ENCODE data around the gene SHMT2.

The SHMT2 gene

GRCh38 chr12:57198329-57198728, 31.2 kb upstream of the SHMT2 start:
- no peak overlapping the region for H3K4me3 ChIP-seq (ENCODE audit: low read depth, low read length)
- H3K9ac ChIP-seq (ENCODE audit: low read depth, low read length): no peak overlapping the region
- H3K27ac ChIP-seq (ENCODE audit: low read depth, low read length): no peak overlapping the region
- no peaks in the 10 kb centered on the region for H3K4me1 ChIP-seq (ENCODE audit: control insufficient read depth, insufficient read depth, low read length)
- H3K27me3 ChIP-seq (ENCODE audit: control insufficient read depth, insufficient read depth, low read length): no peaks in the 10 kb centered on the region
- H3K9me3 ChIP-seq (ENCODE audit: control insufficient read depth, insufficient read depth, low read length): no peaks in the 10 kb centered on the region
- H3K36me3 ChIP-seq (ENCODE audit: control insufficient read depth, insufficient read depth, low read length): peaks cover 99% of the 10 kb centered on the region

- H3K27ac ChIP-seq (ENCODE audit: low read depth, low read length): no peak overlapping the region
- H3K4me1 ChIP-seq (ENCODE audit: control insufficient read depth, insufficient read depth, low read length): no peaks in the 10 kb centered on the region
- H3K9ac ChIP-seq (ENCODE audit: low read depth, low read length): no peak overlapping the region
- H3K4me3 ChIP-seq (ENCODE audit: low read depth, low read length): no peak overlapping the region
- peaks cover 99% of the 10 kb centered on the region for H3K36me3 ChIP-seq (ENCODE audit: control insufficient read depth, insufficient read depth, low read length)
- no peaks in the 10 kb centered on the region for H3K27me3 ChIP-seq (ENCODE audit: control insufficient read depth, insufficient read depth, low read length)
- H3K9me3 ChIP-seq (ENCODE audit: control insufficient read depth, insufficient read depth, low read length): no peaks in the 10 kb centered on the region
Observed at GRCh38 chr12:57199191-57199590, 30.3 kb upstream of the SHMT2 start.

GRCh38 chr12:57200497-57200896, 29.0 kb upstream of the SHMT2 start:
- no peak overlapping the region for H3K27ac ChIP-seq (ENCODE audit: low read depth, low read length)
- H3K4me1 ChIP-seq (ENCODE audit: control insufficient read depth, insufficient read depth, low read length): no peaks in the 10 kb centered on the region
- H3K9ac ChIP-seq (ENCODE audit: low read depth, low read length): no peak overlapping the region
- H3K36me3 ChIP-seq (ENCODE audit: control insufficient read depth, insufficient read depth, low read length): peaks cover 99% of the 10 kb centered on the region
- no peak overlapping the region for H3K4me3 ChIP-seq (ENCODE audit: low read depth, low read length)
- H3K27me3 ChIP-seq (ENCODE audit: control insufficient read depth, insufficient read depth, low read length): no peaks in the 10 kb centered on the region
- H3K9me3 ChIP-seq (ENCODE audit: control insufficient read depth, insufficient read depth, low read length): no peaks in the 10 kb centered on the region

- Histone ChIP-seq H3K36me3 (ENCODE audit: control insufficient read depth, insufficient read depth, low read length) (peaks cover 99% of the 10 kb centered on the region), H3K9me3 (ENCODE audit: control insufficient read depth, insufficient read depth, low read length) (no peaks in the 10 kb centered on the region), H3K4me1 (ENCODE audit: control insufficient read depth, insufficient read depth, low read length) (no peaks in the 10 kb centered on the region), H3K4me3 (ENCODE audit: low read depth, low read length) (no peak overlapping the region), H3K27ac (ENCODE audit: low read depth, low read length) (no peak overlapping the region), H3K9ac (ENCODE audit: low read depth, low read length) (no peak overlapping the region), H3K27me3 (ENCODE audit: control insufficient read depth, insufficient read depth, low read length) (no peaks in the 10 kb centered on the region)
Observed at GRCh38 chr12:57201219-57201618, 28.3 kb upstream of the SHMT2 start.

- Histone ChIP-seq H3K9ac (ENCODE audit: low read depth, low read length) (no peak overlapping the region), H3K27me3 (ENCODE audit: control insufficient read depth, insufficient read depth, low read length) (no peaks in the 10 kb centered on the region), H3K27ac (ENCODE audit: low read depth, low read length) (no peak overlapping the region), H3K9me3 (ENCODE audit: control insufficient read depth, insufficient read depth, low read length) (no peaks in the 10 kb centered on the region), H3K4me1 (ENCODE audit: control insufficient read depth, insufficient read depth, low read length) (no peaks in the 10 kb centered on the region), H3K4me3 (ENCODE audit: low read depth, low read length) (no peak overlapping the region), H3K36me3 (ENCODE audit: control insufficient read depth, insufficient read depth, low read length) (peaks cover 99% of the 10 kb centered on the region)
Observed at GRCh38 chr12:57201631-57202030, 27.9 kb upstream of the SHMT2 start.

- H3K27me3 ChIP-seq (ENCODE audit: control insufficient read depth, insufficient read depth, low read length): no peaks in the 10 kb centered on the region
- H3K9ac ChIP-seq (ENCODE audit: low read depth, low read length): no peak overlapping the region
- peaks cover 94% of the 10 kb centered on the region for H3K36me3 ChIP-seq (ENCODE audit: control insufficient read depth, insufficient read depth, low read length)
- no peak overlapping the region for H3K27ac ChIP-seq (ENCODE audit: low read depth, low read length)
- H3K9me3 ChIP-seq (ENCODE audit: control insufficient read depth, insufficient read depth, low read length): no peaks in the 10 kb centered on the region
- H3K4me1 ChIP-seq (ENCODE audit: control insufficient read depth, insufficient read depth, low read length): no peaks in the 10 kb centered on the region
- no peak overlapping the region for H3K4me3 ChIP-seq (ENCODE audit: low read depth, low read length)
Observed at GRCh38 chr12:57202321-57202720, 27.2 kb upstream of the SHMT2 start.

GRCh38 chr12:57203201-57203600, 26.3 kb upstream of the SHMT2 start:
- Histone ChIP-seq H3K4me3 (ENCODE audit: low read depth, low read length) (no peak overlapping the region), H3K4me1 (ENCODE audit: control insufficient read depth, insufficient read depth, low read length) (no peaks in the 10 kb centered on the region), H3K27ac (ENCODE audit: low read depth, low read length) (no peak overlapping the region), H3K9me3 (ENCODE audit: control insufficient read depth, insufficient read depth, low read length) (no peaks in the 10 kb centered on the region), H3K36me3 (ENCODE audit: control insufficient read depth, insufficient read depth, low read length) (peaks cover 94% of the 10 kb centered on the region), H3K9ac (ENCODE audit: low read depth, low read length) (no peak overlapping the region), H3K27me3 (ENCODE audit: control insufficient read depth, insufficient read depth, low read length) (no peaks in the 10 kb centered on the region)

- Histone ChIP-seq H3K36me3 (ENCODE audit: control insufficient read depth, insufficient read depth, low read length) (peaks cover 94% of the 10 kb centered on the region), H3K27ac (ENCODE audit: low read depth, low read length) (no peak overlapping the region), H3K4me3 (ENCODE audit: low read depth, low read length) (no peak overlapping the region), H3K4me1 (ENCODE audit: control insufficient read depth, insufficient read depth, low read length) (no peaks in the 10 kb centered on the region), H3K9ac (ENCODE audit: low read depth, low read length) (no peak overlapping the region), H3K9me3 (ENCODE audit: control insufficient read depth, insufficient read depth, low read length) (no peaks in the 10 kb centered on the region), H3K27me3 (ENCODE audit: control insufficient read depth, insufficient read depth, low read length) (no peaks in the 10 kb centered on the region)
Observed at GRCh38 chr12:57203791-57204190, 25.7 kb upstream of the SHMT2 start.

- no peaks in the 10 kb centered on the region for H3K9me3 ChIP-seq (ENCODE audit: control insufficient read depth, insufficient read depth, low read length)
- H3K4me3 ChIP-seq (ENCODE audit: low read depth, low read length): no peak overlapping the region
- no peak overlapping the region for H3K27ac ChIP-seq (ENCODE audit: low read depth, low read length)
- H3K4me1 ChIP-seq (ENCODE audit: control insufficient read depth, insufficient read depth, low read length): no peaks in the 10 kb centered on the region
- H3K27me3 ChIP-seq (ENCODE audit: control insufficient read depth, insufficient read depth, low read length): no peaks in the 10 kb centered on the region
- no peak overlapping the region for H3K9ac ChIP-seq (ENCODE audit: low read depth, low read length)
- H3K36me3 ChIP-seq (ENCODE audit: control insufficient read depth, insufficient read depth, low read length): peaks cover 94% of the 10 kb centered on the region
Observed at GRCh38 chr12:57204454-57204853, 25.1 kb upstream of the SHMT2 start.

- Histone ChIP-seq H3K4me1 (ENCODE audit: control insufficient read depth, insufficient read depth, low read length) (no peaks in the 10 kb centered on the region), H3K27me3 (ENCODE audit: control insufficient read depth, insufficient read depth, low read length) (no peaks in the 10 kb centered on the region), H3K36me3 (ENCODE audit: control insufficient read depth, insufficient read depth, low read length) (peaks cover 94% of the 10 kb centered on the region), H3K4me3 (ENCODE audit: low read depth, low read length) (no peak overlapping the region), H3K27ac (ENCODE audit: low read depth, low read length) (no peak overlapping the region), H3K9me3 (ENCODE audit: control insufficient read depth, insufficient read depth, low read length) (no peaks in the 10 kb centered on the region), H3K9ac (ENCODE audit: low read depth, low read length) (no peak overlapping the region)
Observed at GRCh38 chr12:57205186-57205585, 24.3 kb upstream of the SHMT2 start.

GRCh38 chr12:57205931-57206330, 23.6 kb upstream of the SHMT2 start:
- Histone ChIP-seq H3K4me1 (ENCODE audit: control insufficient read depth, insufficient read depth, low read length) (no peaks in the 10 kb centered on the region), H3K27me3 (ENCODE audit: control insufficient read depth, insufficient read depth, low read length) (no peaks in the 10 kb centered on the region), H3K4me3 (ENCODE audit: low read depth, low read length) (no peak overlapping the region), H3K27ac (ENCODE audit: low read depth, low read length) (no peak overlapping the region), H3K9me3 (ENCODE audit: control insufficient read depth, insufficient read depth, low read length) (no peaks in the 10 kb centered on the region), H3K9ac (ENCODE audit: low read depth, low read length) (no peak overlapping the region), H3K36me3 (ENCODE audit: control insufficient read depth, insufficient read depth, low read length) (peaks cover 95% of the 10 kb centered on the region)
